NOMO-1 treated with dmso at 0.1 percent for 144 hours (cell line): Measurements from ENCODE around the gene ANKHD1.

Experiments
- DNase-seq: peaks from one replicate; lab custom pipeline; 2025; ENCODE audit not compliant: unreplicated experiment; lab: John Stamatoyannopoulos, UW

ANKHD1 gene

DNA sequence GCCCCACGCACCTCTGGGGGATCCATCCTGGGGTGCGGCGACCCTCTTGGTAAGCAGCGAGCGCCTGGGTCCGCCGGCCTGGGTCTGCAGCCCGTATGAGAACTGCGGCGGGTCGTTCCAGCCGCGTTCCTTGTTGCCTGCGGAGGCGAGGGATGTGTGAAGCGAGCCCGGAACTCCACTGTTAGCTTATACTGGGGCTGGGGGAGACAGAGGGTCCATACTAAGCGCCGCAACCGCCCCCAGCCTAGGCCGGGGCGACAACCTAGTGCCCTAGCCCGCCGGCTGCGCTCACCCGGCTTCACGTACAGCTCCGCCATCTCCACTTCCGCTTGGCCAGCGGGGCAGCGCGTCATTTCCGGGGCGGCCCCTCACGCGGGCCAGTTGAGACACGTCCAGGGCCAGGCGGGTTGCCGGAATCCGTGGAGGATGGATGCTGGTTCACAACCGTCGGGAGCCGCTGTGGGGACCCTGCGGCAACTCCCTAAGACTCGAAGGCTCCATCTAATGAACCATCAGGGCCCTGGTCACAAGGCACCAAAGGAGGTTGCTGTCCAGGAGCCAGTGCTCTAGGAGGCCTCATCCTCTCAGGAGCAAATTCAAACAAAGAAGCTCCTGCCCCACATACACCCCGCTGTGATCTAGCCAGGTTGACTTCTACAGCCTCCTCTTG is 155.6 kb downstream of the ANKHD1 start, which contains the start of gene SRA1:
SRA1 (minus strand) TSS at position 338 of the 670 bp plus-strand sequence; CDS start at position 317, 21 bp downstream.
- DNase-seq, result peak; percentile 94

DNA sequence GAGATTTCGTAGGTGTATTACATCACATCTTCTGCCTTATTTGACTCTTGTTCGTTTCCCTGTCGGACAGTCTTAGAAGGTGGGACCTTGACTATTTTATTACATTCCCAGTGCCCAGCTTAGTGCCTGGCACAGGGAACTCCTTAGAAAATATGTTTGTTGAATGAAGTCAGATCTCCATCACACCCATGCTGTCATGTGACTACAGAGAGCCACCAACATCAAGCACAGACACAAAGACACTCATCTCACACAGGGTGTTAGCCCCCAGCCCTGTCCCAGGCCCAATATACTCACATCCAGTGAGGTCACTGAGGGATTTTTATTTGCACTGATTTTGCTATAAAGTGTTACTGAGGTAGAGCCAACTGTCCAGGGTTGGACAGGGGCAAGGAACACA is 156.3 kb downstream of the ANKHD1 start:
- no peak for DNase-seq

DNA sequence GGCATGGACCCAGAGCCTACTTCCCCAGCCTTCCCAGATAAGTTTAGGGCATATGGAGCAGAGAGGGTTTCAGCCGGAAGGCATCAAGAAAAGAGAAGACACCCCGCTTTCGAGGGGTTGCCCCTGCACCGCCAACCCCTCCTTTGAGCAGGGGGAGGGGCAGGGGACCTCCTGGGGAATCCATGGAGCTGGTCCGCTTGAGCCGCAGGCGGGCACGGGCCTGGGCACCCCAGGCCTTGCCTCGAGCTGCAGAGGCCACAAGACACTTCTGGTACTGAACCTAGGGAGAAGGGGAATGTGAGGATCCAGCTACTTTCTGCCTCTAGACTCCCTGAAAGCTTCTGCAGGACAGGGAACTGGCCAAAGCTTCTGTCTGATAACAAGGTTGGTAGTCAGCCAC is 156.9 kb downstream of the ANKHD1 start:
- no peak for DNase-seq

DNA sequence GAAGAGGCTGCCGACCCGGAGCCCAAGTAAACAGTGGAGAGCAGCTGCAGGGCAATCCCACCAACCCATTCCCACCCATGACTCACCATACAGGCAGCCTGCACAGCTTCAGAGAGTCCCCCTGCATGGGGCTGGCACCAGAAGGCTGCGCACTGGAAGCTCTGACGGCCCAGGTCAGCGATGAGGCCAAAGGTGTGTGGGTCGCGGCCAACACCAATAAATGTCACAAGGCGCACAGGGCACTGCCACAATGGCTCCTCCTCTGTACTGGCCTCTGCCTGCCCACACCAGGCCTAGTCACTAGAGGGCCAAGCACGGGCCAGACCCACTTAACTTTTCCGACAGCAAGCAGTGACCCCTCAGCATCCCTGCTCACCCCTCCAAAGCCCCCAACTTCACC is 158.6 kb downstream of the ANKHD1 start:
- DNase-seq, result no peak

DNA sequence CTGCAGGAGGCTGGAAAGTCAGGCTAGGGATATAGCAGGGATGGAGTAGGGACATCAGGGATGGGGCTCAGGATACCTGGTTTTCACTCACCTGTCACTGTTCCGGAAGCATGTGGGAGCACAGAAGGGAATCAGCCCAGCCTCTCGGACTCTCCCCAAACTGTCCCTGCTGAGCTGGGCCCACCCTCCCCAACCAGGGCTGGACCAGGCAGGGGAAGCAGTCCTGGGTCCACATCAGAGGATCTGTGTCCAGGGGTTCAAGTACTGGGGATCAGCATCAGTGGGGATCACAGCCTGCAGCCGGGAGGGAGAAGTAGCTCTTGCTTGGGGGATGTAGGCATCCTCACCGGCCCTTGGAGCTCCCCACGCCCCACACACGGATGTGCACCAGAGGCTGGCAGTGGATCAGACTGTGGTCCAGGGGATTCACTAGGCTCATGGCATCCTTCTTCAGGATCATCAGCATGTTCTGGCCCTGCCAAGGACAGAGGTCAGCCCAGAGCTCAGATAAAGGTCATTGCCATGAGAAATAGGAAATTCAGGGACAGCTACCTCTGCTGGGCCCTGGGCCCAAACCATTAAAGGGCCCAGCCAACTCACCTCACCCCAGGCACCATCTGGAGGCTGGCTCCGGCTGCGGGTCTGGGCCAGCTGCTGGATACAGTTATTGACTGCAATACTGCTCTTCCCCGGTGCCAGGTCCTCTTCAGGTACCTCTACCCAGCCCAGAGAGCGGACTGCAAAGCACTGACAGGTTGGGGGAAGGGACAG is 160.3 kb downstream of the ANKHD1 start:
- DNase-seq, result no peak

DNA sequence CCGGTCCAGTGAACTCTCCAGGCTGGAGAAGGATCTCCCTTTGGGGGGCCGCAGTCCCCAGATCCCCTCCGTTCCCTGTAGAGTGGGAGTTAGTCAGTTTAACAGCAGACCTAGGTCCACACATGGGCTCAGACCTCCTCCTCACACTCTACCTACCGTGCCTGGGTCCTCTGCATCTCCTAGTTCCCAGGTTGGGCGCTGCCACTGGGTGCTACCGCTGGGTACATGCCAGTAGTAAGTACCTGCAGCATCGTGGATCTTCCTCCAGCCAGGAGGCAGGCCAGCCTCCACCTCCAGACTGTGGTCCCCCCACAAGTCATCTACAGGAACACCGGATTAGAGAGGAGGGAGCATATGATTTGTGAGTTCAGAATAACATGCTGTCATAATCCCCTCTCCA is 162.0 kb downstream of the ANKHD1 start:
- no peak for DNase-seq

DNA sequence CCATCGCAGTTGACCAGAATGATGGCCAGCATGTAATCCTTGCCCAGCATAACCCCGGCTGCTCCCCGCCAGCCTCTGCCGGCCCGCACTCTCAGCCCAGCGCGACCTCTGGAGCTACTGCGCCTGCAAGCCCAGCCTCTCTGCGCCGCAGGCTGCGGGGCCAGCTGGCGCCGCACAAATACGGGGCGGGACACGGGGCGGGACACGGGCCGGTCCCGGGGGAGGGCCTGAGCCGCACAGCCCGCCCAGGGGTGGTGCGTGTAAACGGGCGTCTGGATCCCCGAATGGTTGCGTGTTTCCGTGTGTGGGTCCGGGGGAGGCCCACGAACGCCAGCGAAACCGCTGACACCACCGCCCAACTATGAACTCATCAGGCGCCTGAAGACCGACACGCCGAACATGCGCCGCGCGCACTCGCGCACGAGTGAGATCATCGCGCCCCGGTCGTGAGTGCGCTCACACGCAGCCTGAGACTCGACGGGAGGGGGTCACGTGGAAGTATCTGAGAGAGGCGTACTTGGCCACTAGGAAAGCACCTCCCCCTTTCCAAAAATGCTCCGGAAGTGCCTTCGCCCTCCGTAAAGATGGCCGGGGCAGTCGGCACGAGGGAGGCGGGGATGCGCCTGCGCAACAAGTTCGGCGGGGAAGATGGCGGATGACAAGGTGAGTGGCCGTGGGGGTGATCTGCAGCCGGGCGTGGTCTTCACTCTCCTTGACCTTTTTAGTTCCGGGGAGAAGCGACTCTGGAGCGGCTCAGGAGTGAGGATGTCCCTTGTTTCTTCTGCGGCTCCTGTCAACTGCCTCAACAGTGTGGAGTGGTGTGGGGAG is 162.8 kb downstream of the ANKHD1 start, which contains the start of the genes APBB3 and SLC35A4:
APBB3 (minus strand) TSS at position 403 of the 828 bp plus-strand sequence; CDS start at position 50, 353 bp downstream.
SLC35A4 (plus strand) TSS at position 633 of the 828 bp plus-strand sequence. CDS start 2,342 bp downstream, outside the sequence.
- peak; percentile 98 for DNase-seq

DNA sequence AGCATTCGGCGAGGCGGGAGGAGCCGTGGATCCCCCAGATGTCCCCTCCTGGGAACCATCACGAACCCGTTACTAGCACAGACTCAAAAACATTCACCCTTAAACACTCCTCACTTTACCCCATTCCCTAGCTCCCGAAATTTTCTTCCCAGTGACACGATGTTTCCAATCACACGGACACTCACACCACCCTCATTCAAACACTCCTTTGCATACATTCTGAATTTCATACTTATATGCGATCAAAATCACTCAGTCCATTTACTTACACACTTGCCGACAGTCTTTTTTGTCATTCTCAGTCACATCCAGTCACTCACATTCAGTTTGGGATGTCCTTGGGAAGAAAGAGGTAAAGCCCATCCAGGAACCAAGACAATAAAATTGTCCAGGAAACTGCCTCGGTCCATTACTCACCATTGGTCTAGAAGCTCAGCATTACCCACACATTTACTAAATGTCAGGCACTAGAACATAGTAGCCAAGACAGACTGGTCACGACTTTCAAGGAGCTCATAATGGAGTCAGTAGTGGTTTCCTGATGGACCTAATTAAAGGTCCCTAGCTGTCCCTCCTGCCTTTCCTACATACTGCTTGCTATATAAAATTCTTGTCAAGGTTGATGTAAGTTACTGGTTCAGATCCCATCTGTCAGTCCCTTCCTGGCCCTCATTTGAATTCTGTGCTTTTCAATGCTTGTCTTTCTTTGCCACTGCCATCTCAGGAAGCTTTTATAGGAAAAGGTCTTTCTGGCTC is 163.6 kb downstream of the ANKHD1 start:
- DNase-seq, result no peak

DNA sequence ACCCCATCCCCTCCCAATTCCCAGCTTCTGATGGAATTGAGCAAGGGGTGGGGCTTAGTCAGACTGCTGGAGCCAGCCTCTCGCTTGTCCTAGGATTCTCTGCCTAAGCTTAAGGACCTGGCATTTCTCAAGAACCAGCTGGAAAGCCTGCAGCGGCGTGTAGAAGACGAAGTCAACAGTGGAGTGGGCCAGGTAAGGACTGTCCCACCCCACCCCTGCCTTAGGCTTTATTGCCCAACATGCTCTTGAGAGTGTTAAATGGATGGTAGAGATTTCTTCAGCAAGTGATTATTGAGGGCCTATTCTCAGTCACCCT is 164.1 kb downstream of the ANKHD1 start:
- no peak for DNase-seq

DNA sequence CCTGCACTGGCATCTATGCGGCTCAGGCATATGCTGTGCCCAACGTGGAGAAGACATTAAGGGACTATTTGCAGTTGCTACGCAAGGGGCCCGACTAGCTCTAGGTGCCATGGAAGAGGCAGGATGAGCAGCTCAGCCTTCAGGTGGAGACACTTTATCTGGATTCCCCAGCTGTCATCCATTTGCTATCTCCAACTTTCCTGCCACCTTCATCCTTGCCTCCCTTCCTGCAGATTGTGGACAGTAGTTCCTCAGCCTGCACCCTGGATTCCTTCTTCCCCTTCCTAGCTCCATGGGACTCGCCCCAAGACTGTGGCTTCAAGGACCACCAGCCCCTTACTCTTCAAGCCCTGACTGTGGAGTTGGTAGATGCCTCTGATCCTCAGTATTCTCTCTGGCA is 165.0 kb downstream of the ANKHD1 start:
- DNase-seq, result no peak

DNA sequence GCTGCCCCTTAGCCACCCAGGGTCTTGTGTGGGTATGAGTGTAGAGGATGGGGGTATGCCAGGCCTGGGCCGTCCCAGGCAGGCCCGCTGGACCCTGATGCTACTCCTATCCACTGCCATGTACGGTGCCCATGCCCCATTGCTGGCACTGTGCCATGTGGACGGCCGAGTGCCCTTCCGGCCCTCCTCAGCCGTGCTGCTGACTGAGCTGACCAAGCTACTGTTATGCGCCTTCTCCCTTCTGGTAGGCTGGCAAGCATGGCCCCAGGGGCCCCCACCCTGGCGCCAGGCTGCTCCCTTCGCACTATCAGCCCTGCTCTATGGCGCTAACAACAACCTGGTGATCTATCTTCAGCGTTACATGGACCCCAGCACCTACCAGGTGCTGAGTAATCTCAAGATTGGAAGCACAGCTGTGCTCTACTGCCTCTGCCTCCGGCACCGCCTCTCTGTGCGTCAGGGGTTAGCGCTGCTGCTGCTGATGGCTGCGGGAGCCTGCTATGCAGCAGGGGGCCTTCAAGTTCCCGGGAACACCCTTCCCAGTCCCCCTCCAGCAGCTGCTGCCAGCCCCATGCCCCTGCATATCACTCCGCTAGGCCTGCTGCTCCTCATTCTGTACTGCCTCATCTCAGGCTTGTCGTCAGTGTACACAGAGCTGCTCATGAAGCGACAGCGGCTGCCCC is 165.6 kb downstream of the ANKHD1 start:
- DNase-seq, result no peak

DNA sequence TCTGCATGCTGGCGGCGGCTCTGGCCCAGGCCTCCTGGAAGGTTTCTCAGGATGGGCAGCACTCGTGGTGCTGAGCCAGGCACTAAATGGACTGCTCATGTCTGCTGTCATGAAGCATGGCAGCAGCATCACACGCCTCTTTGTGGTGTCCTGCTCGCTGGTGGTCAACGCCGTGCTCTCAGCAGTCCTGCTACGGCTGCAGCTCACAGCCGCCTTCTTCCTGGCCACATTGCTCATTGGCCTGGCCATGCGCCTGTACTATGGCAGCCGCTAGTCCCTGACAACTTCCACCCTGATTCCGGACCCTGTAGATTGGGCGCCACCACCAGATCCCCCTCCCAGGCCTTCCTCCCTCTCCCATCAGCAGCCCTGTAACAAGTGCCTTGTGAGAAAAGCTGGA is 166.2 kb downstream of the ANKHD1 start:
- no peak for DNase-seq

DNA sequence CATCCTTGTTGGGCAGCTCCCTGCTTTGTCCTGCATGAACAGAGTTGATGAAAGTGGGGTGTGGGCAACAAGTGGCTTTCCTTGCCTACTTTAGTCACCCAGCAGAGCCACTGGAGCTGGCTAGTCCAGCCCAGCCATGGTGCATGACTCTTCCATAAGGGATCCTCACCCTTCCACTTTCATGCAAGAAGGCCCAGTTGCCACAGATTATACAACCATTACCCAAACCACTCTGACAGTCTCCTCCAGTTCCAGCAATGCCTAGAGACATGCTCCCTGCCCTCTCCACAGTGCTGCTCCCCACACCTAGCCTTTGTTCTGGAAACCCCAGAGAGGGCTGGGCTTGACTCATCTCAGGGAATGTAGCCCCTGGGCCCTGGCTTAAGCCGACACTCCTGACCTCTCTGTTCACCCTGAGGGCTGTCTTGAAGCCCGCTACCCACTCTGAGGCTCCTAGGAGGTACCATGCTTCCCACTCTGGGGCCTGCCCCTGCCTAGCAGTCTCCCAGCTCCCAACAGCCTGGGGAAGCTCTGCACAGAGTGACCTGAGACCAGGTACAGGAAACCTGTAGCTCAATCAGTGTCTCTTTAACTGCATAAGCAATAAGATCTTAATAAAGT is 166.9 kb downstream of the ANKHD1 start:
- DNase-seq, result no peak

DNA sequence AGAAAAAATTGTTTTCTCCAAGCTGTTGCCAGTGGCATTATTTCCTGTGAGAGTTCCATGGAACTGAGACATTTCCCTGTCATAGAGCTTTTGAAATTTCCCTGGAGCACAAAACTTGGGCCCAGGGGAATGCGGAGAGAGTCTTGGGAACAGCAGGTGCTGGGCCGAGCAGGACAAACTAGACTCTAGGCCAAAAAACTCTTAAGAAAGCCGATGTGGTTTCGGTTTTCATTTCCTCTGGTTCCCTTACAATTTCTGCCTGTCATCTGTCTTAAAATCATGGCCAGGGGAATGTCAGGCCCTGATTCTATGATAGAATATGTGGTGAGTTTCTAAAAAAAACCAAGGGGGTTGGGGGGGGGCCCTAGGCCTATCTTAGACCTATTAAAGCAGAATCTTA is 167.6 kb downstream of the ANKHD1 start:
- no peak for DNase-seq

DNA sequence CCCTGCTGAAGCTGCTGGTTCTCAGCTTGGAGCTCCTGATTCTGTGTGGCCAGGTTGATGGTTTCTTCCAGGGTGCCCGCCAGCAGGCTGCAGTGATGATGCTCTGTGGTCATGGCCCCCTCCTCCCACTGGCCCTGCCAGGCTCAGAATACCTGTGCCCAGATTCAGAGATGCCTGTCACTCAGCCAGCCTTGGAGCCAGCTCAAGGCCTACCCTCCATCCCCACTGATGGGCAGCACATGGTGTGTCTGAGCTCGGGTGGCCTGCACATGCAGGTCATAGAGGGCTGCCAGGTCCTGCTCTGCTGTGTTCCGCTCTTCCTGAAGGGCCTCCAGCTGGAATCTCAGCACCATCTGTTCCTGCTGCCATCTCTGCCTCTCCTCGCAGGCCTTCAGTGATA is 168.4 kb downstream of the ANKHD1 start:
- no peak for DNase-seq

DNA sequence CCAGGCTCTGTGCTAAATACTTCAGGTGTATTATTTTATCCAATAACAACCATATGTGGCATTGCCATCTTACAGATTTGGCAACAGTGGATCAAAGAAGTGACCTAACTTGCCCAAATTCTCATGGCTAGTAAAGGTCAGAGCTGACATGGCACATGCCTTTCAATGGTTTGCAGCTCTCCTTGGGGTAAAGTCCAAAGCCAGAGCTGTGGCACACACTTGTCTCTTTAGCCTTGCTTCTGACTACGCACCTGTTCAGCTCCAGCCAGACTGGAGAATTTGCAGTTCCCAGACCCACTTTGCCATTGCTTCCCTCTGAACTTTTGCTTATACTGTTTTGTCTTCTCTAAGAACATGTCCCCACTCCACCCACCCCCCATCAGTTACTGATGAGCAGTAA is 168.9 kb downstream of the ANKHD1 start:
- DNase-seq, result no peak

DNA sequence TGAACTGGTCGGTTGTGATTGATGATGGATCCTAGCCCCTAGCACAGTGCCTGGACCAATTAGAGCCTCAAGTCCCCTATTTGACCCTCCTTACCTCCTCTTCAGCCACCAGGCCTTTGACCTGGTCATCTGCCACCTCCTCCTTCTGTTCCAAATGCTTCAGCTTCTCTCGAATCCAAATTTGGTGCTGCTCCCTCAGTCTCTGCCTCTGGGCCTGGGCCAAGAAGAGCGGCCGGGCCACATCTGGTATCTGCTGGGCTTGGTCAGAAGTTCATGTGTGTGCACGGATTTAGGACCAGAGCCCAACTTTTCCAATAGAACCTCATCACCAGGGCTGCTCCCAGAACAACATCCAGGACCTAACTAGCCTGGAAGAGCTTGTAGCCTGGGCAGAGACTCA is 169.5 kb downstream of the ANKHD1 start:
- no peak for DNase-seq

DNA sequence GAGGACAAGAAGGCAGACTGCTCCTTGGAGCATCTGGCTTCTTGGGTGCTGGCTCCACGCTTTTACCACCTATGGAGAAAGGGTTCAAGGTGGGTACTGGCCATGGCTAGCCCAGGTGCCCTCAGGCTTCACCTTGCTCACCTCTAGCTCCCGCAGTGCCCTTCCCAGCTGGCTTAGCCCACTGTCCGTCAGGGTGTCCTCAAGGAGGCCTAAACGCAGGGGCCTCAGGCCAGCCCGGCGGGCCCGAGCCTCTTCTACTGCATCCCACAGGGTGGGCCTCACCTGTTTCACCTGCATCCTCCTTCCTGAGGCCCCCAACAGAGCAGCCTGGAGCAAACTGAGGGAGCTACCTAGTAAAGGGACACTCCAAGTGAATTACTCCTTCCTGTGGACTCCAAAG is 172.1 kb downstream of the ANKHD1 start:
- no peak for DNase-seq

DNA sequence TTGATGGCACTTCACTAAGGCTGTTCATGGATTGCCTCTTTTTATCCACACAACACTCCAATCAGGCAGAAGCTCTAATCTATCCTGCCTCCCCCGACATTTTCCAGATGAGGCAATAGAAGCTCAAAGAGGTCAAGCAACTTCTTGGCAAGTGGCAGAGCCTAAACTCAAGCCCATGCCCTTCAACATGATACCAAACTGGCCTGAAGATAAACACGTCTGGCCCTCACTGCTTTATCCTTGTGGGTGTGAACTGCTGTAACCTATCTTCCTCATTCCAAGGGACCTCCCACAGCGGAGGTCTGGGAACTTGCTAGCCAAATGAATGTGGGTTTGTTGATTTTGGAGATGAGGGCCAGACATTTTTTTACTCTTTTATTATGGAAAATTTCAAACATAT is 172.5 kb downstream of the ANKHD1 start:
- no peak for DNase-seq

DNA sequence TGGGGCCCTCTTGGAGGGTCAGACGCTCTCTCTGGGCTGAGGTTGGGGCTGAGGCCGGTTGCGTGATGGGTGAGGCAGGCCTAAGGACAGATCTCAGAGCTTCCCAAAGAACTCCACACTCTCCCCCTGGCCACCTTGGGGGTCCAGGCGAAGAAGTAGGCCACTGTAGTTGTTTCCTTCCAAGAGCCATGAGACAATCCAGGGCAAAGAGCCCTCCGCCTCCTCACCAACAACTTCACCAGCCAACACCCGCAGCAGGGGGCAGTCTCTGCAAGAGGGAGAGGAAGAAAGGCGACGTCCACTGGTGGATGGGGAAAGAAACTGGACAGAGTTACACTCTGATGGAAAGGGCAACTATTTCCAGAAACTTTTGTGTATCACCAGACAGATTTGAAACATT is 173.7 kb downstream of the ANKHD1 start:
- DNase-seq, result peak; percentile 17
